Activated CD4-positive, alpha-beta T cell treated with anti-CD3 and anti-CD28 coated beads, Interleukin-10, Interleukin-2, amounts not matched to agents 100 ng/mL and 50 ng/mL, durations not matched to agents 16 hours and 8 hours (primary cell): ENCODE results near the gene GLRA3.
A peak's percentile ranks its signal among the peaks of the same experiment; 100 is the strongest.

ENCODE experiments used
- DNase-seq: peaks from one replicate; pipeline ENCODE4 v3.0.0-alpha.2; 2020

The GLRA3 gene

GRCh38 chr4:174592256-174592984 is 236.6 kb downstream of the GLRA3 start:
- no peak for DNase-seq

GRCh38 chr4:174591243-174592021 is 237.6 kb downstream of the GLRA3 start:
- peak; percentile 45 for DNase-seq

- no peak for DNase-seq
Observed at GRCh38 chr4:174590336-174590735, 238.7 kb downstream of the GLRA3 start.
